HG02571 (cell line): ENCODE data around the gene ING2.
"Not testable (repeated sequence)": the region's sequence is repeated elsewhere in the genome, so short reads cannot be mapped to it uniquely, and the experiment has no call there.

ENCODE experiments used
- ATAC-seq: cut with Tn5 transposase; IDR thresholded peaks from one replicate; pipeline ENCODE4 v1.9.1; 2021; ENCODE audit warnings: mild to moderate bottlenecking, moderate library complexity; ENCODE audit not compliant: unreplicated experiment

The ING2 gene

GRCh38 chr4:183504930-183505610, at the start of gene ING2:
ING2 (plus strand) TSS chr4:183505058; CDS start chr4:183505196, 138 bp downstream.
- ATAC-seq, result peak; percentile 52

DNA sequence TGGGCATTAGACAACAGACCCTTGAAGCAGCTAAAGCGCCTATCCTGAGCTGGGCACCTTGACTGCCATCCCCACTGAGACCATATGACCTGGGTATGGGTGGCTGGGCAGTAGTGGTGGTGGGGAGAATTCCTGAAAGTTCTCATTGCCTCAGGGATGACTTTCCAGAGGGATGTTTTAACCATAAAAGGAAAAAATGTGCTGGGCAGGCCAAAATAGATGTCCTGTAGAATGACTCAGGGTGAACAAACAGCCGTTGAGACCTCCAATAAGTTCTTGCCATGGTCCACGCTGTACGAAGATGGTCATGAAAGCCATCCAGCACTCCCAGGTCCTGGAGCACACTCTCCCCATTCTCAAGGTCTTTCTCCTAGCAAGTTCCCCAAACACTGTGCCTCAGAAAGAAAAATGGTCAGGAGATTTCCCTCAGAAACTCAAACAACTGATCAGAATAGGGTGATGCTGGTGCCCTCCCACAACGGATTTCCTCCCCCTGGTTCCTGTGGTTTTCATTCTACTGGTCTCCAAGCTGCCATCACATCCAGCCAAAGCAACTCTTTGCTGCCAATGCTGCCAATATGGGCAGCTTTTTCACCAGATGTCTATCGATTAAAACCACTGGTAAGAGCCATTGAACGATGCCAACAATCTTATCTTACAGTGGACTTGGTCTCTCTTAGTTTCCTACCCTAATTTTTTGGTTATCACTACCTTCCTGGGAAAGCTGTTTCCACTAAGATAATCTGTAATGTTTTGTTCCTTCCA, 49.2 kb upstream of the ING2 start:
- ATAC-seq, result no peak

- ATAC-seq, result no peak
These were observed 46.9 kb upstream of the ING2 start for GRCh38 chr4:183458005-183458404.

GRCh38 chr4:183463903-183464619, 40.8 kb upstream of the ING2 start:
- ATAC-seq, result not testable (repeated sequence)

DNA sequence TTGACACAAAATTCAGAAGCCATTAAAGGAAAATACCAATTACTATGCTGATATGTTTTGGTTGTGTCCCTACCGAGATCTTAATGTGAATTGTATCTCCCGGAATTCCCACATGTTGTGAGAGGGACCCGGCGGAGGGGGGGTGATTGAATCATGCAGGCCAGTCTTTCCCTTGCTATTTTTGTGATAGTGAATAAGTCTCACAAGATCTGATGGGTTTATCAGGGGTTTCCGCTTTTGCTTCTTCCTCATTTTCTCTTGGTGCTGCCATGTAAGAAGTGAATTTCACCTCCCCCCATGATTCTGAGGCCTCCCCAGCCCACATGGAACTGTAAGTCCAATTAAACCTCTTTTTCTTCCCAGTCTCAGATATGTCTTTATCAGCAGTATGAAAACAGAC, 39.0 kb upstream of the ING2 start:
- not testable (repeated sequence) for ATAC-seq

DNA sequence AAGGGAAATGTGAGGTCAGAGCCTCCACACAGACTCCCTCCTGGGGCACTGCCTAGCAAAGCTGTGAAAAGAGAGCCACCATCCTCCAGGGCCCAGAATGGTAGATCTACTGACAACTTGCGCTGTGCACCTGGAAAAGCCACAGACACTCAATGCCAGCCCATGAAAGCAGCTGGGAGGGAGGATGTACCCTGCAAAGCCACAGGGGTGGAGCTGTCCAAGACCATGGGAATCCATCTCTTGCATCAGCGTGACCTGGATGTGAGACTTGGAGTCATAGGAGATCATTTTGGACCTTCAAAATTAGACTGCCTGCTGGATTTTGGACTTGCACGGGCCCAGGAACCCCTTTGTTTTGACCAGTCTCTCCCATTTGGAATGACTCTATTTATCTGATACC, 37.6 kb upstream of the ING2 start:
- ATAC-seq, result no peak

DNA sequence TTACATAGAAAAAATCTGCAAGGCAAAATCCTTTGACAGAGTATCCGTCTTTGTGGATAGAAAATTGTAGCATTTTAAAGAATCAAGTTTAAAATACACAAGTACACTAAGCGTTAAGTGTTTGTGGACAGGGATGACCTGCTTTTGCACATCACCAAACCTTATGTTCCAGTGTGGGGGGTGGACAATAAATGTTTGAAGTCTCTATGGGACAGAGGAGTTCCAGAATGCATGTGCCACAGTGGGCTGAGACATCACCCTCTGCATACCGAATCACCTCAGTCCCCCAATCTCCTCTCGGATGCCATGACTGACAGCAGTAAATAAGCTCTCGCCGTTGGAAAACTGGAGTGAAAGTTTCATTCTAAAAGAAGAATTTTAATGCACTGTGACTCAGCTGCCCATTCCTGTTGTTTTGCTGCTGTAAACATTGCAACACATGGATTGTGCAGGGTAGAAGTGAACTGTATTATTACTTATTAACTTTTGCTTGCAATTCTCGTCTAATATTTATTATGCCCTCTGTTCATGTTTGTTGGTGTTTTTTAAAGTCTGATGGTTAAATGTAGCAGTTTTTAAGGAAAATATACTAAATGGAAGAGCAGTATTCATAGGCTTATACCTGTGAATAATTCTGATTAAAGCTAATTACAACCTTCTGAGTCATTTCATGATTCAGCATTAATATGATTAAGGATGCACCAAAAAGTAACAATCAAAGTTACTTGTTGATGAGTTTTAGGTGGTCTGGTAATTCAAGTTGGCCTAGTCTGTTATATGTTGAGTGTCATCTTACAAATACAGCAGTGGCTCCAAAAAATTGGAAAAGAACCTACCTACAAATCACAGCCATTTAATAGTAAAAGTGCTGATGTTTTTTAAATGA, 36.4 kb upstream of the ING2 start:
- ATAC-seq, result no peak

- no peak for ATAC-seq
These were observed 35.6 kb upstream of the ING2 start for GRCh38 chr4:183469285-183469684.

- ATAC-seq, result no peak
These were observed 34.9 kb upstream of the ING2 start for GRCh38 chr4:183469936-183470335.

DNA sequence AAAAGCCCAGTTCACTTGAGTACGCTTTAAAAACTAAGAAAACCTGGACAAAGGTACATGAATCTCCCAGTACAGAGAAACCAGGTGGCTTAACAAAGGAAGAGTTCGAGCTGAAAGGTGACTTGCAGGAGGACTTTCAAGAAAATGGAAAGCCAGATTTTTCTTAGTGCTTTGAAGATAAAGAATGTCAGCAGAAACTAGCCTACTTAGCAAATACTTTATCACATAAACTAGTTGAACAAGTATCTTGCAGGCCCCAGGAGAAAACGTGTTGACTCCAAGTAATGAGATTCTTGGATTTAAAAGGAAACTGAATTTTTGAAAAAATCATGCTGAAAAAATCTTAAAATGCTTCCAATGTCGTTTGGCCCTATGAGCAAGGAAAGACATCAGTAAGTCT, 34.0 kb upstream of the ING2 start:
- no peak for ATAC-seq

DNA sequence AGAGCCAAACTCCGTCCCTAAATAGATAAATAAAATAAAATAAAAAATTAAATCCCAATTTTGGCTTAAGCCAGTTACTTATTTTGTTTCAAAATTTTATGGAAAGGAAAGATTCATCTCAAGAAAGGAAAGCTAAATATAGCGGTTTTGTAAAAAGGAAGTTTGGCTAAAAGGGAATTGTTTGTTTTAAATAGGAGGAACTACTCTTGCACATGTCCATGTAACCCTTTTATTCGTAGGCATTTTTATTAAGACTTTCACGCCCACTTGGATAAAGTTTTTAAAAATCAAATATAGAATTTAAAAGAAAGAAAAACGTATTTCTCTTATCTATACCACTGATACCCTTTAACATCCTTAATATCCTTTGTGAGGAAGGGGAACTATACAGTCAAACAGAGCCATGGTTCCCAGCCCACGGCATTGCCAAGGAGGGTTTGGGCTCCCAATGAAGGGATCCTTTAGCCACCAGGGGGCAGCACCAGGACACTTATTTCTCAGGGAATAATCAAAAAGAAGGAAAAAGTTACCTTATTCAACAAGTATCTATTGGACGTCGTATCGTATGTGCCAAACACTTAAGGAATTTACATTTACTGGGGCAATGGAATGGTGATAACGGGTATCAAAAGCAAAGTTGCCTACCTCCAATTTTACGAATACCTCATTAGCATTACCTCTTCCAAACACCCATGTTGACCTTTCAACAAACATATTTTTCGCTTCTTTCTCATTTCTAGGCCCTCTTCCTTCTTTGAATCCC, 32.7 kb upstream of the ING2 start:
- ATAC-seq, result peak; percentile 66

DNA sequence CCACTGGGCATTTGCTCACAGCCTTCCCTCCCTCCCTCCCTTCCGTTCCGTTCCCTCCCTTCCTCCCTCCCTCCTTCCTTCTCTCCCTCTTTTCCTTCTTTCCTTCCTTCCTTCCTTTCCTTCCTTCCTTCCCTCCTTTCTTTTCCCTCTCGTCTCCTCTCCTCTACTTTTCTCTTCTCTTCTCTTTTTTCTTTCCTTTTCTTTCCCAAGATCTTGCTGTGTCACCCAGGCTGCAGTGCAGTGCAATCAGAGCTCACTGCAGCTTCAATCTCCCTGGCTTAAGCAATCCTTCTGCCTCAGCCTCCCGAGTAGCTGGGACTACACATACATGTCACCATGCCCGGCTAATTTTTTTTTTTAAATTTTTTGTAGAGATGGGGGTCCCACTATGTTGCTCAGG, 26.7 kb upstream of the ING2 start:
- no peak for ATAC-seq

GRCh38 chr4:183478926-183479325, 25.9 kb upstream of the ING2 start:
- ATAC-seq, result no peak

DNA sequence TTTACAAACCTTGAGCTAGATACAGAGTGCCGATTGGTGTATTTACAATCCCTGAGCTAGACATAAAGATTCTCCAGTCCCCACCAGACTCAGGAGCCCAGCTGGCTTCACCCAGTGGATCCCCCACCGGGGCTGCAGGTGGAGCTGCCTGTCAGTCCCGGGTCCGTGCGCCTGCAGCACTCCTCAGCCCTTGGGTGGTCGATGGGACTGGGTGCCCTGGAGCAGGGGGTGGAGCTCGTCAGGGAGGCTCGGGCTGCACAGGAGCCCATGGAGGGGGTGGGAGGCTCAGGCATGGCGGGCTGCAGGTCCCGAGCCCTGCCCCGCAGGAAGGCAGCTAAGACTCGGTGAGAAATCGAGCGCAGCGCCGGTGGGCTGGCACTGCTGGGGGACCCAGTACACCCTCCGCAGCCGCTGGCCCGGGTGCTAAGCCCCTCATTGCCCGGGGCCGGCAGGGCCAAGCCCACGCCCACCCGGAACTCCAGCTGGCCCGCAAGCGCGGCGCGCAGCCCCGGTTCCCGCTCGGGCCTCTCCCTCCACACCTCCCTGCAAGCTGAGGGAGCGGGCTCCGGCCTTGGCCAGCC, 22.3 kb upstream of the ING2 start:
- ATAC-seq, result not testable (repeated sequence)

DNA sequence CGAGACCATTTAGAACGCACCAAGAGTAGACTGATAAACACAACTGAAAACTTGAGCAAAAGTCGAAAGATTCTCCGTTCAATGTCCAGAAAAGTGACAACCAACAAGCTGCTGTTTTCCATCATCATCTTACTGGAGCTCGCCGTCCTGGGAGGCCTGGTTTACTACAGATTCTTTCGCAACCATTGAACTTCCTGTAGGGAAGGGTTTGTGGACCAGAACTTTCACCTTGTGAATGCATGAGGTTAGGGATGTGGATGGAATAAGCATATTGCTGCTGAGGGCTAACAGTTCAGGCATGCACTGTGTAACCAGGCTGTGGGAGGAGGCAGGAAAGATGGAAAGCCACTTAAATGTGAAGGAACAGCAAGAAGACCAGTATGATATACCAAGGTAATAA, 20.9 kb upstream of the ING2 start:
- no peak for ATAC-seq

DNA sequence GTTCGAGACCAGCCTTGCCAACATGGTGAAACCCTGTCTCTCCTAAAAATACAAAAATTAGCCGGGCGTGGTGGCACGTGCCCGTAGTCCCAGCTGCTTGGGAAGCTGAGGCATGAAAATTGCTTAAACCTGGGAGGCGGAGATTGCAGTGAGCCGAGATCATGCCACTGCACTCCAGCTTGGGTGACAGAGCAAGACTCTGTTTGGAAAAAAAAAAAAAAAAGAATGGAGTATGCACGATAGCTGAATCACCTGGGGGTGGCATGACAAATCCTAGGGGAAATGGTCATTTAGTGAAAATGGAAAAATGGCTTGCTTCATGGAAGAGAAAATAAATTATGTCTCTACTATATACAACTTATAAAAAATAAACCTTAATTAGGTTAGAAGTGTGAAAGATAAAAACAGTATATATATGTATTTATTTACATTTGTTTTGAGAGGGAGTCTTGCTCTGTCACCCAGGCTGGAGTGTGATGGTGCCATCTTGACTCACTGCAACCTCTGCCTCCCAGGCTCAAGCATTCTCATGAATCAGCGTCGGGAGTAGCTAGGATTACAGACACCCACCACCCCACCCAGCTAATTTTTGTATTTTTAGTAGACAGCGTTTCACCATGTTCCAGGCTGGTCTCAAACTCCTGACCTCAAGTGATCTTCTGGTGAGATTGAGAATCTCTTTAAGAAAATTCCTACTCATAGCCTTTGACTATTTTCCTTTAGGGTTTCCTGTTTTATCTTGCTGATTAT, 19.3 kb upstream of the ING2 start:
- ATAC-seq, result no peak

GRCh38 chr4:183492791-183493222, 12.1 kb upstream of the ING2 start:
- no peak for ATAC-seq

DNA sequence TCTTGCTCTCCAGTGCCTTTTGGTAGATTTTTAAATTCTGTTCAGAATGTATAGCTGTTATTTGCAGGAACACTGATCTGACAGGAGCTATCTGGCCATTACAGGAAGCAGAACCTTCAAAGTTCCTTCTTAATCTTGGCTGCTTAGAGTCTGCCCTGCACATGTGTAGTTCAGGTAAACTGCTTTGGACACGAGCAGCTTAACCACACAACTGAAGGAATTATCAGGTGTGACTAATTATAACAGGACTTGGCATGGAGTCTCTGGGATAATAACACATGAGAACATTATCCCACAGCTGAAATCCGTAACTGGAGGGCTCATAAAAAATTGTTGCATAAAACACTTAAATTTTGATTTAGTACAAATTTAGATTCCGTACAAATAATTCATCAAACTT, 11.6 kb upstream of the ING2 start:
- no peak for ATAC-seq

GRCh38 chr4:183495184-183495583, 9.7 kb upstream of the ING2 start:
- no peak for ATAC-seq
